NCI-H1694 treated with DMSO at 0.1 percent for 48 hours (cell line): ENCODE data around the gene LRFN2.

Experiments
- DNase-seq: peaks from one replicate; lab custom pipeline; 2025; lab: John Stamatoyannopoulos, UW

The LRFN2 gene

GRCh38 chr6:40436685-40437604, 150.2 kb downstream of the LRFN2 start:
- no peak for DNase-seq

DNA sequence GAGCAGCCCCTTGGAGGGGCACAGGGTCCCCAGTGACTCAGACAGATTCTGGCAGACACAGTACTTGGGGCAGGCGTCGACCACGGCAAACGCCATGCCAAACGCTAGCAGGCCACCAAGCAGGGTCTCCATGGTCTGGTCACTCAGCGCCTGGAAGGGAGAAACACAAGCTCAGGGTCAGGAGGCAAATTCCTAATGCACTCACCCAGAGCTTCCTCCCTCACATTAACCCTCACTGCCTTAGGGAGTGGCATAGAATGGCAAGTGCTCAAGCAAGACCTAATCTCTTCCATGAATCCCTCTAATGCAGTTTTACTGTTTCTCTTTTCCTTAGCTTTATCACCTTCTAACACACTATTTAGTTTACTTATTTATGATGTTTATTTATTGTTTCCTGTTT, 154.2 kb downstream of the LRFN2 start:
- no peak for DNase-seq

DNA sequence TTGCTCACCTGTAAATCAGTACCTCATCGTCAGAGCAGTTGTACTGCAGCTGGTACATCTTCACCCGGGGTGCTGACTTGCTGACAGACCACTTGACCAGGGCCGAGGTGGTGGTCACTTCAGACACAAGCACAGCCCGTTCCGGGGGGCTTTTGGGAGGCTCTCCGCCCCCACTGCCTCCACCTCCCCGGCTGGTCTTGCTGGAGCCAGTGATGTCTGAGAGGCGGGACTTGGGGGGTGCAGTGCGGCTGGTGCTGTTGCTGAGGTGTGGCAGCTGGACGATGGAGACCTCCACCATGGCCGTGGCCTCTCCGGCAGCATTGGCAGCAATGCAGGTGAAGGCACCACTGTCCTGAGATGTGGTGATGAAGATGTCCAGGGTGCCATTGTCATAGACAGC, 155.5 kb downstream of the LRFN2 start:
- no peak for DNase-seq

DNA sequence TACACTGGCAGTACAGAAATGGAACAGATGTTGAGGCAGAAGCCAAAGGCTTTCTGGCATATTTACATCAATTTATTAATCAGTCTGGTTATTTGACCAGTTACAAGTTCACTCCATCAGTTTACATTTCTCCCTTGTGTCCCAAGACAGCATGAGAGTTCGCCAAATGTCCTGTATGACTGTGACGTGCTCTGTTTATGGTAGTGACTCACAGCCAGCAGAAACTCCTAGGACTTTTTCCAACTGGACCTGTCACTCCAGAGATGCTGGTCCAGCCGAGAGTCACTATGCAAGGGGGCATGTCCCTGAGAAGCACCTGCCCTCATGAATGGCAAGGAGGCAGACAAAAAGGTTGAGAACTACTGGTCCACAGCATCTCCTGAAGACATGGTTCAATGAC, 160.0 kb downstream of the LRFN2 start:
- peak; percentile 30 for DNase-seq

DNA sequence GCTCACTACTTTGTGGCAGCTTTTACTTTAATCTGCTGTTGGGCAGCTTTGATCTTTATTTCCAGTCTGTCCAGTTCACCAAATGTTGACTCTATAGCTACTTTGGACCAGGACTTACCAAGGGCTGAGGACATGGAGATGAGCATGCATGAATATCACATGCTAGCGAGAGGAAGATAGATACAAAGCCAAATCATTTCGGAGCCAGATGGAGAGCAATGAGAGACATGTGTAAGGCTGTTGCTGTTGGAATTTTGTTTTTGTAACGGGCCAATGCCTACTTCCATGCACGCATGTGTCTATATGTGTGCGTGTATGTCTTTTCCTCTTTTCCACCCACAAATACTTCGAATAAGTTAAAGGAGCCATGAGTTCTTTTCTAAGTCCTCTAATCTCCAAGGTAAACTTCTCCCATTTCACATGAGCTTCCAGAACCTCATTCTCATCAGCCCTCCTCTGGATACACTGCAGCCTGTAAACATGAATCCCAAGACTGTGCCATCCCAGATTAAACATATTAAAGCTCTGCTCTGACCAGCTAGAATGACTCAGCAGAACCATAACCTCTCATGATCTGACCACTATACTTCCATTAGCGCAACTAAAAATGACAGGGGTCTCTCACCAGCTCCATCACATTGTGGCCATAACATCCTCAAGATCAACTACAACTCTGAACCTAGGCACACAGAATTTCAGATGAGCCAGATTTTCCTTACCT, 160.7 kb downstream of the LRFN2 start:
- peak; percentile 74 for DNase-seq

DNA sequence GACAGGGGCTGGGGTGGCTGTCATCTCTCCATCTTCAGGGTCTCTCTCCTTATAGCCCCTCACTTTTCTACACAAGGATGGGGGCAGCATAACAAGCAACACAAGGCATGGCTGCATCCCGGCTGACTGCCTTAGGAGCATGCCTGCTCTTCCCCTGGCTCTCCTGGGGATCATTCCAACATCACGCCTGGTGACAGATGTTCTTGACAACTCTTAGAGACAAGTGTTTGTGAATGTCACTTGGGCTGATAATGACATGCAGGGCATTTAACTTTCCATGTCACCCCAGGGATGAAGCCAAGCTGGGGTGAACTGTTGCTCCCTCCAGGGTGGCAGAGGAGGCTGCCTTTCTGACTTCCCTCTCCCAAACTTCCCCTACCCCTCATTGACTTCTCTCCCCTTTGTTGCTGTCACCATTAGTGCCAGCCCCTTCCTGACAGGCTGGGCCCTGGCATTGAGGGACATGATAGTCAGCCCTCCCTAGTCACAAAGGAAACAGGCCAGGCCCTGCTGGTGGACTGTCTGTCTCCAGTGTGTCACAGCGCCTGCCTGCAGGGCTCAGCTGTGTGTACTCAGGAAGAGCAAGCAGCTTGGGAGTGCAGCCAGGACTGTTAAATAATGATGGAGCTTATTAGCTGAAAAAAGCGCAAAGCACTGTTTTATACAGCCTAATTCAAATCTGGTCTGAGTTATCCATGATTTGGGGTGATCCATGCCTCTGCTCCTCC, 161.8 kb downstream of the LRFN2 start:
- peak; percentile 92 for DNase-seq

DNA sequence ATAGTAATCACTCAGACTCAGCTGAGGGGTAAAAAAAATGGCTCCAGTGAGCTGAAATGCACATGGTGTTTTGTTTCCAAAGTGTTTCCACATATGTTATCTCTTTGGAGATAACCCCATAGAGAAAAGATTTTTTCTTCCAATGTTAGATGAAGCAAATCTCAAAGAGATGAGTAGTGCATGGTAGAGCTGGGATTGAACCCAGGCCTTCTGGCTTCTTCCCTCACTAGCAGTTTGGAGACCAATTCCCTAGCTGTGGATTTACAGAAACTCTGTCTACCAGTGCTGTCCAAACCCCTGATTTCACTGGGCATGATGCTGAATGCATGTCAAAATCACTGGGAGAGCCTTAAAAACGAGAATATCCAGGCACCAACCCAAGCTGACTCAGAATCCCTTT, 165.1 kb downstream of the LRFN2 start:
- no peak for DNase-seq

- DNase-seq, result no peak
Measured at GRCh38 chr6:40419946-40420728, 167.0 kb downstream of the LRFN2 start.

GRCh38 chr6:40419377-40419776, 167.8 kb downstream of the LRFN2 start:
- DNase-seq, result no peak

DNA sequence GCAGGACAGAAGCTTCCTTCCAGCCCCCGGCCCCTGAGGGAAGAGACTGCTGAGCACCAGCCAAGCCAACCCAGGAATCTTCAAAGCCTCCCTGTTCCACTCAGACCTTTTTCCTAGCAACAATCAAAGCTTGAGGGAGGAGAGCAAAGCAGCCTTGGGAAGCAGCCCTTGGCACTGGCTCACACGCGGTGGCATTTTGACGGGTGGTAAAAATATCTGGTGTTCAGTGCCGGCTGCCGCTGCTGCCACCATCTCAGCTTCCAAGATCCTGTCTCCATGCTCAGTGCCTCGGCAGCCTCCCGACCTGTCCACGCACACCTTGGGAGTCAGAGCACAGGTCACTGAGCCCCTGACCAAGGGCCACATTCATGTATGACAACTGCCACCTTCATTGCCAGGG, 170.1 kb downstream of the LRFN2 start:
- no peak for DNase-seq

- no peak for DNase-seq
Measured at GRCh38 chr6:40414617-40415016, 172.5 kb downstream of the LRFN2 start.

DNA sequence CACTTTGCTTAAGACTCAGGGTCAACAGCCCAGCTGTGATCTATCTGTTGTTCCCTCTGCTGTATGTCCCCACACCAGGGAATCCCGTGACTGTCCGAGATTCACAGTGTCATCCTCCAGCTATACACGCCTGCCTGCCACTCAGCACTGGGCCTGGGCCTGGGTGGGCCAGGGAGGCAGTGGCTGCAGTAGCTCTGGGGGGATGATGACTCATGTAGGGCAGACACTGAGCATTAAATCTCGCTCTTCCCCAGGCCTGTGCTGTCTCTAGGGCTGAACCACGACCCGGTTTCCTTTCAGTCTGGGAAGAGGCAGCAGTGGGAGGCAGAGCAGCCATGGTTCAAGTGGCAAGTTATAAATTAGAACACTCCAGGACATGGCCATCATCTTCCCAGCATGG, 173.9 kb downstream of the LRFN2 start:
- no peak for DNase-seq

DNA sequence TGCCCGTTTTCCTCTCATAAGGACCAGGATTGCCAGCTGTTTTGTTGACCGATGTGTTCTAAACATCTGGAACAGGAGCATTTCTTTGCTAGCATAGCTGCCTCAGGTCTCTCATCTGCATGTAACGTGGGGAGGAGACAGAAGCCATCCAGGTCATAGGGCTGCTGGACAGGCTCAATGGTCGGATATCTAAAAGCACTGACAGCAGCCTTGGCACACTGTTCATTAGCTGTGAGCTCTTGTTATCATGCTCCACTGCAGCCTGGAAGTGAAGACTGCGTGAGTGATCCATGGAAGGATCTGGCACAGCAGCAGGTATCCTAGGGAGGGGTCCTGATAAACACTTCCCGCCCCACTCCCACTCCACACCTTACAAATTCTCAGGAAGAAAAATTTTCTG, 175.3 kb downstream of the LRFN2 start:
- no peak for DNase-seq

DNA sequence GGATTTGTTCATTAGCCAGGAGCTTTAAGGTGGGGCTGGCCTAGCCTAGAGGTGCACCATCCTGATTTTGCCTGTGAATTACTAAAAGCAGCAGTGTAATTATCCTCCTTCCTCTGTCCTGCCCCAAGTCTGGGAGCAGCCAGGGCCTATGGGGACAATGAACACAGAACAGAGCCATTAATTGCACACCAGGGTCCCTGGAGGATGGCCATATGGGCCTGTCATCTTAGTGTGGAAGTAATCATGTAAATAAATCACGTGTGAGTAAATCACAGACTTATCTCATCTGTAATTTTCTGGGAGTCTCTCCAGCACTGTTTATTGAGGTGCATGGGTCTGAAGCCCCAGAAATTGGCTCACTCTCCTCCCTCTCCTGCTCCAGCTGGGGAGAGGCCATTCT, 176.3 kb downstream of the LRFN2 start:
- DNase-seq, result peak; percentile 71

DNA sequence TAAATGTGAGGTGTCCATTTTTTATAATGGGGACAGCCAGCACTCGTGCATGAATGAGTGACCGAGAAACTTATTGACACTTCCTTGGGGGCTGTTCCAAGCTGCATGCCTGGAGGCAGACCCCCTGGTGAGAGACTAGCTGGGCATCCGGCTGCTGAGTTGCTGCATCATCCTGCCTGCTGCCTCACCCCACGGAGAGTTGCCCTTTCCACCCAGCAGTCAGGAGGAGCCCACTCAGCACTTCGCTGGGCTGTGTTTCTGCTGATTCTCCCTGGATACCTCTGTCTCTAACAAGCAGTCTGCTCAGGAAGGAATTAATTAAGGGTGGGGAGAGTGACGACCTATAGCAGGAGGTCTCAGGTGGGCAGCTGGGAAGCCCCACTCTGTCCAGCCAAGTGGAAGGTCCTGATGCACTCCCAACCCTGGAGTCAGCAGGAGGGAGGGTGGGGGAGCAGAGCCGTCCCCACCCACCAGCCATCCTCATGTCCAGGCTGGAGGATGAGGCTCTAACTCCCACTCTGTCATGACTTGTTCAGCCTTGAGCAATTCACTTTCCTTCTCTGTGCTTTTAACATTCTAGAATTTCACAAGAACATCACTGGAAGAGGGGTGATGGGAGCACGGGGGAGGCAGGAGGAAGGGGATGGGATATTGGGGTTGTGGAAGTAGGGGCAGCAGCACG, 177.3 kb downstream of the LRFN2 start:
- DNase-seq, result no peak

GRCh38 chr6:40408786-40409542, 178.2 kb downstream of the LRFN2 start:
- no peak for DNase-seq

- DNase-seq, result no peak
Measured at GRCh38 chr6:40407239-40407638, 179.9 kb downstream of the LRFN2 start.

DNA sequence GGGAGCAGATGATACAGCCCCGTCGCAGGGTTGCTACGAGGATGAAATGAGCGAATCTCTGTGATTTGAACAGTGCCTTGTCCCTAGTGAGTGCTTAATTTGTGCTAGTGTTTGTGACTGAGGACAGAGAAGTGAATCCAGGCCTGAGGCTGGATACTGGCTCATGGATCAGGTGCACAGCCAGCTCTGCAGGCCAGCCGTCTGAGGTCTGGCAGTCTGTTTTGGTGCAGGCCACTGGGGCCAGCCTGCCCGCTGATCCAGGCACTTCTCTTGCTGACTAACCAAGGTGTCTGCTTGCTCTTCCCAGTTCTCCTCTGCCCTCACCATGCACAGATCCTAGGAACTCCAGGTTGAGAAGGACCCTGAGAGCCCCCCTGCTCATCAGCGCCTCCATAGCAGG, 181.0 kb downstream of the LRFN2 start:
- no peak for DNase-seq

GRCh38 chr6:40400738-40401137, 186.4 kb downstream of the LRFN2 start:
- DNase-seq, result no peak

DNA sequence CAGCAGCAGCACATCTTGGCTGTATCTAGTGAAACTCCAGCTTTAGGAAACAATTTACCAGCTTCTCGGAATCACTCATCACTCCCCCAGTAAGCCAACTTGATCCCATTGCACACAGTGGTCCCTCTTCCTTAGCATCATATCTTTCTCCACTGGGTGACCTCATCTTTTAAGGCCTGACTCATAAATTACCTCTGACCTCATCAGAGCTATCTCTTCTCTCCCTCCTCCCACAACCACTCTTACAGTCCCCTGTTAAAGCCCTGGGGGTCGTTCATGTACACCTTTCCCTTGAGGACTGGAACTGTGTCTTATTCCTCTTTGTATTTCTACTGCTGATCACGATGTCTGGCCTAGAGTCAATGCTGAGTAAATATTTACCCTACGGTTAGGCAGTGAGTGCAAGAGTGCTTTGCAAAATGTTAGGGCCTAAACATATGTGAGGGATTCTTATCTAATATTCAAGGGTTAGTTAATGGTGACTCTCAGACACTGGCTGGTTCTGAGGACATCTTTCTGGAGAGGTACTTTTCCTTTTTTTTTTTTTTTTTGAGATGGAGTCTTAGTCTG, 187.2 kb downstream of the LRFN2 start:
- DNase-seq, result no peak
